Mononuclear cell (primary cell): ENCODE data around the gene VRK1. TPM values are rescaled to one million over a fixed set of nuclear protein-coding genes. Genes with fewer than 3 reads are reported as not detected.

Experiments
- H3K27me3 ChIP-seq: 2 replicates; pipeline ENCODE4 v1.6.0; 2011; ENCODE audit warnings: low read length, control low read depth; ENCODE audit not compliant: insufficient read depth
- H3K4me1 ChIP-seq: 2 replicates; pipeline ENCODE4 v1.5.1; 2011; ENCODE audit warnings: mild to moderate bottlenecking, low read length, control low read depth; ENCODE audit not compliant: insufficient read depth
- H3K4me3 ChIP-seq: 2 replicates; pipeline ENCODE4 v1.5.1; 2011; ENCODE audit warnings: mild to moderate bottlenecking, low read length, moderate library complexity
- H3K9me3 ChIP-seq: 2 replicates; pipeline ENCODE4 v1.5.1; 2011; ENCODE audit warnings: low read depth, mild to moderate bottlenecking, control low read depth, low read length
- total RNA-seq: library from RNA; depleted of rRNA; stranded (reverse); fragments of >200 nt; gene quantifications from one replicate; pipeline ENCODE4 v1.2.3, GENCODE V29; 2012

VRK1 gene
- total RNA-seq, 1 donor, result 117 TPM

DNA sequence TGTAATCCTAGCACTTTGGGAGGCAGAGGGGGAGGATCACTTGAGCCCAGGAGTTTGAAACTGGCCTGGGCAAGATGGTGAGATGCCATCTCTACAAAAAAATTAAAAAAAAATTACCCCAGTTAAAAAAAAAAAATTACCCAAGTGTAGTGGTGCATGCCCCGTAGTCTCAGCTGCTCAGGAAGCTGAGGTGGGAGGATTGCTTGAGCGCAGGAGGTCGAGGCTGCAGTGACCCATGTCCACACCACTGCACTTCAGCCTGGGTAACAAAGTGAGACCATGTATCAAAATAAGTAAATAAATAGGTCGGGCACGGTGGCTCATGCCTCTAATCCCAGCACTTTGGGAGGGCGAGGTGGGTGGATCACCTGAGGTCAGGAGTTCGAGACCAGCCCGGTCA lies 128.8 kb downstream of the VRK1 start:
- Histone ChIP-seq H3K4me1 (no peaks in the 10 kb centered on the region), H3K27me3 (no peaks in the 10 kb centered on the region), H3K4me3 (no peak overlapping the region), H3K9me3 (no peaks in the 10 kb centered on the region)

DNA sequence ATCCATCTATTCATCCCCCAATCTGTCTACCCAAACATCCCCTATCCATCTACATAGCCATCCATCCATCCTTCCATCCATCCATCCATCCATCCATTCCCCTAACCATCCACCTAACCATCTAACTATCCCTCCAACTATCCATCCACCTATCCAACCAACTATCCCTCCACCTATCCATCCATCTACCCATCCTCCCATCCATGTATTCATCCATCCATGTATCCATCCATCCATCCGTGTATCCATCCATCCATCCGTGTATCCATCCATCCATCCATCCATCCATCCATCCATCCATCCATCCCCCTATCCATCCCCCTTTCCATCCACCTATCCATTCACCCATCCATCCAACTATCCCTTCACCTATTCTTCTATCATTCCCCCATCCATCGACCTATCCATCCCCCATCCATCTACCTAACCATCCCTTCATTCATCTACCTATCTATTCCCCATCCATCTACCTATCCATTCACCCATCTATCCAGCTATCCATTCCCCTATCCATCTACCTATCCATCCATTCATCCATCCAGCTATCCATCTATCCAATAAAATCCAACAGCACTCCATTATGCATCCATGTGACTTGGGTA lies 131.7 kb downstream of the VRK1 start:
- no peaks in the 10 kb centered on the region for H3K27me3 ChIP-seq
- no peak overlapping the region for H3K4me3 ChIP-seq
- no peaks in the 10 kb centered on the region for H3K4me1 ChIP-seq
- H3K9me3 ChIP-seq, result no peaks in the 10 kb centered on the region

DNA sequence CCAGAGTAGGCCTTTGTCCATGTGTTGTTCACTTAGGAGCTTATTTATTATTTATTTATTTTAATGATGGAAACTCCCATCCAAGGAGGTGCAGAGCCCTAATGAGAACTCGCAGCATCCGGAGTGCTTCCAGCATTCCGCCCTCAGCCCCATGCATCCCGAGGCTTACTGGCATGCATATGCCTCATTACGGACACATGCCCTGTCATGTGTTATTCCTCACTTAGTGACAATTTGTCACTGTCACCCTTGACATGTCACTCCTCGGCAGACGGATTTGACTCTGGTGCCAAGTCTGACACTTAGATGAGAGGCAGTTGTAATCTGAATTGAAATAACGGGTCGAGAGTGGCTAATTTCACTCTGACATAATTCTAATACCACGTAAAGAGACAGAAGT lies 132.8 kb downstream of the VRK1 start:
- Histone ChIP-seq H3K27me3 (no peaks in the 10 kb centered on the region), H3K4me3 (no peak overlapping the region), H3K4me1 (no peaks in the 10 kb centered on the region), H3K9me3 (no peaks in the 10 kb centered on the region)

DNA sequence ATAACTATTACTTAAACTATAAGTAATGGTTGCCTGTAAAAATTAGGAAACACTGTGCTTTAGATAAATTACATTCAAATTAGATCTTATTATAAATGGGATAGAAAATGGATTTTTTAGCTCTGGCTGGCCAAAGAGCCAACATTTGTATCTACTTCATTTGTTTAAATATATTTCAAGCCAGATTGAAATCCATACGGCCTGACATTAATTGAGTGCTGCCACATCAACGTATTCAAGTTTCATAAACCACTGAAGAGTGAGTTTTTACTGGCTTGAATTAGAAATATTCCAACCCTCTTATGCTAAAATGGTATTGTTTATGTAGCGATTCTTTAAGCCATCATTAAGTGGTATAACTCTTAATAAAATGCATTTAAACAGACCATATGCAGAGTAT lies 133.3 kb downstream of the VRK1 start:
- H3K4me3 ChIP-seq, result no peak overlapping the region
- H3K27me3 ChIP-seq, result no peaks in the 10 kb centered on the region
- no peaks in the 10 kb centered on the region for H3K4me1 ChIP-seq
- H3K9me3 ChIP-seq, result no peaks in the 10 kb centered on the region
